Measurements from ENCODE around the gene NAV1.

Gene NAV1

DNA sequence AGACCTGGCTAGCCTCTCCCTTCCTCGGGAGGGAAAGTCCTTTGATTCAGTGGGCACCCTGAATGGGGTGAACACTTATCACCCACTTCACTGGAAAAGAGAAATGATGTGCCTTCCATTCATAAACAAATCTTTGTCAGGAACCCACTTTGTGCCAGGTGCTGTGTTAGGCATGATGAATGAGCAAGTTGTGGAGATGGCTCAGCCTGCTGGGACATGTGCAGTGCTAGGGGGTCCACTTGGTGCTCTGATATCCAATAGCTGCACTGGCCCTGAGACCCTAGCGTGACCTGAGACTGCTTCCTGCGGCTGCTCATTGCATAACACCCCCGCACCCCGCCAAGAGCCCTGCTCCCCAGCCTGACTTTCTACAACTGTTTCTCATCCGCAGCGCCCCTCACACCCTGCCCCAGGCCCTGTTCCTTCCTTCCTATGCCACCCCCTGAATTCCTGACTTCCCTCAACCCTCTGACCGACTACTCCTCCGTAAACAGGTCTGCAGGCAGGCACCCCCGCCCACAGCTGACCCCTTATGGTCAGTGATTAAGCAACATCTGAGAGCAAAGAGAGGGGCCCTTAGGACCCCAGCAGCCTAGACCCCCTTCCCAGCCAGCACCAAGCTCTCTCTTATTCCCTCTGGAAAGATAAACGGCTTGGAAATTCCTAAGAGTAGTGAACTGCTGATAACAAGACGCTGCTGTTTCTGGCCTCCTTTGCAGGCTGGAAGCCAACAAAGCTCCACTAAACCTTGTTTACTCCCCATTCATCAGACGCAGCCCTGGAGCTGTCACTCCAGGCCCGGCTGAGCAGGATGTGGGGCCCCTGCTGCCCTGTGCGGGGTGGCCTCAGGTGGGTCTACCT is 44.9 kb upstream of the NAV1 start:
- H3K4me3 ChIP-seq (replicated peaks; ENCODE audit: insufficient read depth, low read length) = no peak overlapping the region
- H3K27ac ChIP-seq (replicated peaks) = no peak overlapping the region
- H3K27me3 ChIP-seq (ENCODE audit: insufficient read depth, poor library complexity, severe bottlenecking) = no peaks in the 10 kb centered on the region
- TF ChIP-seq SPI1 (IDR thresholded peaks at IDR 0.05; ENCODE audit: borderline replicate concordance, low read depth) (no peak), GABPA (IDR thresholded peaks at IDR 0.05; ENCODE audit: low read depth) (no peak)
- DNase-seq (ENCODE audit: low read depth in 1 of 2, low spot score in 1 of 2) = no peak

DNA sequence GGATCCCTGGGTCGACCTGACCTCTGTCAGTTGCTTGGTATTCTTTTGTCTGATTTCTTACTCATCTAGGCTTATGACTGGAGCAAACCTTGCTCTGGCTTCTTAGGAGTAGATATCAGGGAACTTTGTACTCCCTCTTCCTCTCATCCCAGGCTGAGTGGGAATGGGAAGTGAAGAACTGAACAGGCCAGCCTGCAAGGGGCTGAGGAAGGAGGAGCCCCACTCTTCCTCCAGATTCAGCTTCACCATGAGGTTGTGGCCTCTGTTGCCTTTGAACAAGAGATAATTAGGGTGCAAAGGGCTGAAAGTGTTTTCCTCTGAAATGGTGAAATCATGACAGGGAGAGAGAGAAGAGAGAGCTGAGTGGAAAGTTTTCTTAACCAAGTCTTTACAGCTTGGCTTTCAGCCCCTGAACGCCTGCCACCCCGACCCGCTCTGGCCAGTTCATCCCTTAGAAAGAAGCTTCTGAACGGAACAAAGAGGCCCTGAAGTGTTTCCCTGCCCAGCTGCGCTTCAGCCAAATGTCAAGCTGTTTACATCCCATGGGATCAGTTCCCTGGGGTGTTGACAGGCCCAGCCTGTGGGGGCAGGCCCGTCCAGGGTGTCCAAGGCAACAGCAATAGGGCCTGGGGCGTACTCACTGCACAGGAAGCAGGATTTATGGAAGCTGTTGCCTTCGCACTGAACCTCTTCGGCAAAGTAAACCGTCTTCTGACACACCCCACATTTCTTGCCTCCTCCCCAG is 43.2 kb upstream of the NAV1 start:
- Histone ChIP-seq H3K4me3 (replicated peaks; ENCODE audit: insufficient read depth, low read length) (no peak overlapping the region), H3K27me3 (ENCODE audit: insufficient read depth, poor library complexity, severe bottlenecking) (no peaks in the 10 kb centered on the region), H3K27ac (replicated peaks) (no peak overlapping the region)
- DNase-seq (ENCODE audit: low read depth in 1 of 2, low spot score in 1 of 2) = no peak
- TF ChIP-seq SPI1 (IDR thresholded peaks at IDR 0.05; ENCODE audit: borderline replicate concordance, low read depth) (no peak), GABPA (IDR thresholded peaks at IDR 0.05; ENCODE audit: low read depth) (no peak), POLR2AphosphoS5 (IDR thresholded peaks at IDR 0.05; ENCODE audit: low read depth) (no peak)
- TF ChIP-seq, protein P1, sequence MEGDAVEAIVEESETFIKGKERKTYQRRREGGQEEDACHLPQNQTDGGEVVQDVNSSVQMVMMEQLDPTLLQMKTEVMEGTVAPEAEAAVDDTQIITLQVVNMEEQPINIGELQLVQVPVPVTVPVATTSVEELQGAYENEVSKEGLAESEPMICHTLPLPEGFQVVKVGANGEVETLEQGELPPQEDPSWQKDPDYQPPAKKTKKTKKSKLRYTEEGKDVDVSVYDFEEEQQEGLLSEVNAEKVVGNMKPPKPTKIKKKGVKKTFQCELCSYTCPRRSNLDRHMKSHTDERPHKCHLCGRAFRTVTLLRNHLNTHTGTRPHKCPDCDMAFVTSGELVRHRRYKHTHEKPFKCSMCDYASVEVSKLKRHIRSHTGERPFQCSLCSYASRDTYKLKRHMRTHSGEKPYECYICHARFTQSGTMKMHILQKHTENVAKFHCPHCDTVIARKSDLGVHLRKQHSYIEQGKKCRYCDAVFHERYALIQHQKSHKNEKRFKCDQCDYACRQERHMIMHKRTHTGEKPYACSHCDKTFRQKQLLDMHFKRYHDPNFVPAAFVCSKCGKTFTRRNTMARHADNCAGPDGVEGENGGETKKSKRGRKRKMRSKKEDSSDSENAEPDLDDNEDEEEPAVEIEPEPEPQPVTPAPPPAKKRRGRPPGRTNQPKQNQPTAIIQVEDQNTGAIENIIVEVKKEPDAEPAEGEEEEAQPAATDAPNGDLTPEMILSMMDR (IDR thresholded peaks at IDR 0.05; ENCODE audit: insufficient read depth, low read length) = no peak
- TF ChIP-seq, protein P2, sequence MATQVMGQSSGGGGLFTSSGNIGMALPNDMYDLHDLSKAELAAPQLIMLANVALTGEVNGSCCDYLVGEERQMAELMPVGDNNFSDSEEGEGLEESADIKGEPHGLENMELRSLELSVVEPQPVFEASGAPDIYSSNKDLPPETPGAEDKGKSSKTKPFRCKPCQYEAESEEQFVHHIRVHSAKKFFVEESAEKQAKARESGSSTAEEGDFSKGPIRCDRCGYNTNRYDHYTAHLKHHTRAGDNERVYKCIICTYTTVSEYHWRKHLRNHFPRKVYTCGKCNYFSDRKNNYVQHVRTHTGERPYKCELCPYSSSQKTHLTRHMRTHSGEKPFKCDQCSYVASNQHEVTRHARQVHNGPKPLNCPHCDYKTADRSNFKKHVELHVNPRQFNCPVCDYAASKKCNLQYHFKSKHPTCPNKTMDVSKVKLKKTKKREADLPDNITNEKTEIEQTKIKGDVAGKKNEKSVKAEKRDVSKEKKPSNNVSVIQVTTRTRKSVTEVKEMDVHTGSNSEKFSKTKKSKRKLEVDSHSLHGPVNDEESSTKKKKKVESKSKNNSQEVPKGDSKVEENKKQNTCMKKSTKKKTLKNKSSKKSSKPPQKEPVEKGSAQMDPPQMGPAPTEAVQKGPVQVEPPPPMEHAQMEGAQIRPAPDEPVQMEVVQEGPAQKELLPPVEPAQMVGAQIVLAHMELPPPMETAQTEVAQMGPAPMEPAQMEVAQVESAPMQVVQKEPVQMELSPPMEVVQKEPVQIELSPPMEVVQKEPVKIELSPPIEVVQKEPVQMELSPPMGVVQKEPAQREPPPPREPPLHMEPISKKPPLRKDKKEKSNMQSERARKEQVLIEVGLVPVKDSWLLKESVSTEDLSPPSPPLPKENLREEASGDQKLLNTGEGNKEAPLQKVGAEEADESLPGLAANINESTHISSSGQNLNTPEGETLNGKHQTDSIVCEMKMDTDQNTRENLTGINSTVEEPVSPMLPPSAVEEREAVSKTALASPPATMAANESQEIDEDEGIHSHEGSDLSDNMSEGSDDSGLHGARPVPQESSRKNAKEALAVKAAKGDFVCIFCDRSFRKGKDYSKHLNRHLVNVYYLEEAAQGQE (IDR thresholded peaks at IDR 0.05; ENCODE audit: insufficient replicate concordance, low read depth) = no peak

DNA sequence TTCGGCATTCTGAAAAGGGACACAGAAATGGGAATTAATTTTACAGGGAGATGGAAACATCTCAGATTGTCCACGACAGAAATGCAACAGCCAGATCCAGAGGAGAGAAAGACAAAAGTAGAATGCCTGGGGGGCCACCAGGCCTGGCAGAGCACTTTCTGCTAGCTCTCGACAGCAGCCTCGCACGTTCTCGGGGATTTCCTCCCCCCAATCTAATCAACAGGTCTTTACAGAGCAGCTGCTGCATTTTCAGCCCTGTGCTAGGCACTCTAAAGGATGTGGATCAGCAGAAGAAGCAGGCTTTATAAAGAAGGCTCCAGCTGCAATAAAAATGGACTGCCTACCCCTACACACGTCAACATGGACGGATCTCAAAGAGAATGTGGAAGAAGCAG is 42.6 kb upstream of the NAV1 start:
- no peak overlapping the region for H3K4me3 ChIP-seq (replicated peaks; ENCODE audit: insufficient read depth, low read length)
- TF ChIP-seq GABPA (IDR thresholded peaks at IDR 0.05; ENCODE audit: low read depth) (no peak), SPI1 (IDR thresholded peaks at IDR 0.05; ENCODE audit: borderline replicate concordance, low read depth) (no peak), POLR2AphosphoS5 (IDR thresholded peaks at IDR 0.05; ENCODE audit: low read depth) (no peak)
- TF ChIP-seq, protein P2 (IDR thresholded peaks at IDR 0.05; ENCODE audit: insufficient replicate concordance, low read depth) = no peak
- TF ChIP-seq, protein P1 (IDR thresholded peaks at IDR 0.05; ENCODE audit: insufficient read depth, low read length) = no peak
- H3K27ac ChIP-seq (replicated peaks) = no peak overlapping the region
- no peaks in the 10 kb centered on the region for H3K27me3 ChIP-seq (ENCODE audit: insufficient read depth, poor library complexity, severe bottlenecking)
- DNase-seq (ENCODE audit: low read depth in 1 of 2, low spot score in 1 of 2) = no peak

DNA sequence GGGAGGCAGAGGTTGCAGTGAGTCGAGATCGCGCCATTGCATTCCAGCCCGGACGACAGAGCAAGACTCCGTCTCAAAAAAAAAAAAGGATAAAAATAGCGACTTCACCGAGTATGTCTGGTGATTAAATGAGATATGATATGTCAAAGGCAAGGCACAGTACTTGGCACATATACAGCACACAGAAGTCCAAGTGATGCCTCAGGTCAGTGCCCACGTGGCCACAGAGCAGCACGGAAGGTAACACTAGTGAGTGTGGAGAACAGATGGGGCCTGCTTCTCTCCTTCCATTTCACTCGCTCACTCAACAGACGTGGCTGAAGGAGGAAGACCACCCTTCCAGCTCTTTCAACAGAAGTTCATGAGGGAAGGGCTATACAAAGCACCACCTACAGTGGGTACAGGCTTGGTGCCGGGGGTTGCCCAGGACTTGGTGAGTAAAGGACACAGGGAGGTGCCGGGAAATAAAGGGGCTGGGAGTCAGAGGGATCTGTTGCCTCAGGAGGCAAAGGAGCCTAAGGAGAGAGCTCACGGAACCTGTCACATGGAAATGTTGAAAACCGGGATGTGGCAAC is 40.9 kb upstream of the NAV1 start:
- no peak overlapping the region for H3K4me3 ChIP-seq (replicated peaks; ENCODE audit: insufficient read depth, low read length)
- TF ChIP-seq, protein P1 (IDR thresholded peaks at IDR 0.05; ENCODE audit: insufficient read depth, low read length) = no peak
- TF ChIP-seq SPI1 (IDR thresholded peaks at IDR 0.05; ENCODE audit: borderline replicate concordance, low read depth) (no peak), POLR2AphosphoS5 (IDR thresholded peaks at IDR 0.05; ENCODE audit: low read depth) (no peak), GABPA (IDR thresholded peaks at IDR 0.05; ENCODE audit: low read depth) (no peak)
- TF ChIP-seq, protein P2 (IDR thresholded peaks at IDR 0.05; ENCODE audit: insufficient replicate concordance, low read depth) = no peak
- H3K27me3 ChIP-seq (ENCODE audit: insufficient read depth, poor library complexity, severe bottlenecking) = no peaks in the 10 kb centered on the region
- DNase-seq (ENCODE audit: low read depth in 1 of 2, low spot score in 1 of 2) = no peak
- no peak overlapping the region for H3K27ac ChIP-seq (replicated peaks)

Data from HL-60 (cell line).